Ureter (tissue), 1 donor: Measurements from ENCODE around the gene ITGB7. TPM values are rescaled to one million over a fixed set of nuclear protein-coding genes. Genes with fewer than 3 reads are reported as not detected.
"Not testable (repeated sequence)": the region's sequence is repeated elsewhere in the genome, so short reads cannot be mapped to it uniquely, and the experiment has no call there.

Experiments
- DNase-seq: peaks from one replicate; pipeline ENCODE4 v3.0.0-alpha.2; 2020; ENCODE audit warnings: low spot score
- total RNA-seq: library from RNA; stranded (reverse); gene quantifications from one replicate; pipeline ENCODE4 v1.2.4, GENCODE V29; 2023
- donor health status: DM: yes; HTN: yes; CAD: no.

The ITGB7 gene
- total RNA-seq, 1 donor from 2014 or later, result 15.8 TPM

DNA sequence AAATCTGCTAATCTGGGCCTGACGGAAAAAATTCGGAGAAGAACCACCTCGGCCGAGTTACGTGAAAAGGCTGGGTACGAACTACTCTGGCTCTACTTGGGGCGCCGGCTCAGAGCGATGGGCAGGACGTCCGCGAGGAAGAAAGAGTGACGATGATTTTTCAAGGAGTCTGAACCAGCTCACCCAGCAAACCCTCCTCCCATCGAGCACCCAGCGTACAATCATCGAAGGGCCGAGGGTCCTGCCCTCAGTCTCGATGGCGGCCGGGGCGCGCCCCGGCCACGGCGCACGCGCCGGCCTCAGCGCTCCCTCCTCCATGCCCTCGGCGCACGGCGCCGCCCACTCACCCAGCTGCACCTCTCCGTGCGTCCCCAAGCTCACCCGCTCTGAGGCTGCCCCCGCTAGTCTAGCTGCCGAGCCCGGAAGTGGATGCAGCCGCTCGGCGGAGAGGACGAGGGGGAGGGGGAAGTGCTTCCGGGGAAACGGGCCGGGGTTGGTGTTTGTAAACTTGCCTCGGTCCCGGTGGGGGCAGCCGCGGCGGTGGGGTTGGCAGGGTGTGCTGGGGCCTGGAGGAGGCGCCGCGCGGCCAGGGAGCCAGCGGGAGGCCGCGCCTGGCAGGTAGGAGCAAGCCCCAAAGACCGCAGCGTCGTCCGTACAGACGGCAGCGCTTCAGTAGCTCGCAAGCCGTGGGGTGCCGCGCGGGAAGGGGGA, 26.7 kb downstream of the ITGB7 start, which contains the start of the genes CSAD and ZNF740:
TSS of gene CSAD (minus strand) at position 706 of the 711 bp plus-strand sequence. CDS start 7,455 bp downstream, outside the sequence.
TSS of gene ZNF740 (plus strand) at position 503 of the 711 bp plus-strand sequence. CDS start 1,262 bp downstream, outside the sequence.
- DNase-seq, result peak; percentile 98

DNA sequence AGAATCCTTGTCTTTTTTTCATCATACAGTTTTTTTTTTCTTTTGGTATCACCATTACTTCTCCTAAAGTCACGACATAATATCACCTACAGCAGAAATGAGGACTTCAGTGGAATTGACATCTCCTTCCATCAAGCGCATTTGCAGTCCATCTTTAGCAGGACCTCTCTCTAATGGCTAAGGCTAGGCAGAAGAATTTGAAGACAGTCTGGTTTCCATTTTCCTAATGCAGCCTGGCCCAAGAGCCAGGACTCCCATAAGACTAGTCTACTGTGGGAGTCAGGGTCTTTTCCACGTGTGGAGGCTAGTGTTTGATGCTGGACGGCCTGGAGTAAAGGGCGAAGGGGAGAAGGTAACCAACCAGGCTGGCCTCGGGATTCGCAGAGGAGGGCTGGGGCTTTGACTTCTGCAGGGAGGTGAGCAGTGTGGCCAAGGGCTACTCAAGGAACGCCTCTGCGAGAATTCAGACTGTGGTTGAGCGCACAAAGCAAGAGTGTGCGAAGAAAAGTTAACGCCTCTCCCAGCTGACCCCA, 27.3 kb downstream of the ITGB7 start:
- DNase-seq, result no peak

DNA sequence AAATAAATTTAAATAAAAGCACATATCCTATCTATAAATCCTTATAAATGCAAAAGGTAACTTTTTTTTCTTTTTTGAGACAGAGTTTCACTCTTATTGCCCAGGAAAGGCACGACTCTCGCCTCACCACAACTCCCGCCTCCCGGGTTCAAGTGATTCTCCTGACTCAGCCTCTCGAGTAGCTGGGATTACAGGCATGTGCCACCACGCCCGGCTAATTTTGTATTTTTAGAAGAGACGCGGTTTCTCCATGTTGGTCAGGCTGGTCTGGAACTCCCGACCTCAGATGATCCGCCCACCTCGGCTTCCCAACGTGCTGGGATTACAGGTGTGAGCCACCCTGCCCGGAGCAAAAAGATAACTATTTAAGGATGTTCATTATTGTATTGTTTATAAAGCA, 28.2 kb downstream of the ITGB7 start:
- DNase-seq, result not testable (repeated sequence)

DNA sequence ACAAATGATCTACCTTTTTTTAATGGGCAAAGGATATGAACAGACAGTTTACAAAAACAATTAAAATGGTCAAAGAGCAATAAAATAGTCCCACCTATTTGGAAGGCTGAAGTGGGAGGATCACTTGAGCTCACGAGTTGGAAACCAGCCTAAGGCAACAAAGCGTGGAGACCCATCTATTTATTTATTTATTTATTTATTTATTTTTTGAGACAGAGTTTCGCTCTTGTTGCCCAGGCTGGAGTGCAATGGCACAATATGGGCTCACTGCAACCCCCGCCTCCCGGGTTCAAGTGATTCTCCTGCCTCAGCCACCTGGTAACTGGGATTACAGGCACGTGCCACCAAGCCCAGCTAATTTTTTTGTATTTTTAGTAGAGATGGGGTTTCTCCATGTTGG, 29.6 kb downstream of the ITGB7 start:
- not testable (repeated sequence) for DNase-seq

DNA sequence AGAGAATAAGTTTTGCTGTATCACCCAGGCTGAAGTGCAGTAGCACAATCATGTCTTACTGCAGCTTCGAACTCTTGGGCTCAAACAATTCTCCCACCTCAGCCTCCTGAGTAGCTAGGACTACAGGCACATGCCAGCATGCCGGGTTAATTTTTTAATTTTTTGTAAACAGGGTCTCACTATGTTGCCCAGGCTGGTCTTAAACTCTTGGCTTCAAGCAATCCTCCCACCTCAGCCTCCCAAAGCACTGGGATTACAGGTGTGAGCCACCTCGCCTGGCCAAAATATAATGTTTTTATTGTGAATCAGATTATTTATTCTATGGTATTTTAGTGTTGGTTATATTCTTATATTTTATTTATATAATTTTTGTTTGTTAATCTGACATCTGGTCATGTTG, 30.3 kb downstream of the ITGB7 start:
- no peak for DNase-seq

DNA sequence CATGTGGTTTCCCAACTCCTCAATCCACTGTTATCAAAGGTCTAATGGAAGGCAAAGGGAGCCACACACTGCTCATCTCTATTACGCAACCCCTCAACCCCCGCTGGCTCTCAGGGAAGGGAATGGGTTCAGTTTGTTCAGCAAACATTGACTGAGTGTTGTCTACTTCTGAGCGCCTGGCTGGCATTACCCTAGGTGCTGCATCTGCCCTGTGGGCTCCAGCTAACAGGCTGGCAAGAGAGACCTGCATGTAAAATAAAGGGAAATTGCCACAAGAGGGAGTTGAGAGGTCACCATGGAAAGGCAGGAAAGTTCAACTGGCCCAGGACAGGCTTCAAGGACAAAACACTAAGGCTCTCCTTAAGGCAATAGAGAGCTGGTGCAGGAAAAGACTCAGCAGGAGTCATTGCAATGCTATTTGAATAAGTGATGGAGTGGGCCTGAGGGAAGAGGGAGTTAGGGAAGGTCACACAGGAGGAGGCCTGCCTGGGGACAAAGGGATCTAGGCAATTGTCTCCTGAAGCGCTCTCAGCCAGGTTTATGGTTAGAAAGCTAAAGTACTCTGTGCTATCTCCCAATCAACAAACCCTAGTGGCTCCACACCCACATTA, 32.1 kb downstream of the ITGB7 start:
- no peak for DNase-seq

DNA sequence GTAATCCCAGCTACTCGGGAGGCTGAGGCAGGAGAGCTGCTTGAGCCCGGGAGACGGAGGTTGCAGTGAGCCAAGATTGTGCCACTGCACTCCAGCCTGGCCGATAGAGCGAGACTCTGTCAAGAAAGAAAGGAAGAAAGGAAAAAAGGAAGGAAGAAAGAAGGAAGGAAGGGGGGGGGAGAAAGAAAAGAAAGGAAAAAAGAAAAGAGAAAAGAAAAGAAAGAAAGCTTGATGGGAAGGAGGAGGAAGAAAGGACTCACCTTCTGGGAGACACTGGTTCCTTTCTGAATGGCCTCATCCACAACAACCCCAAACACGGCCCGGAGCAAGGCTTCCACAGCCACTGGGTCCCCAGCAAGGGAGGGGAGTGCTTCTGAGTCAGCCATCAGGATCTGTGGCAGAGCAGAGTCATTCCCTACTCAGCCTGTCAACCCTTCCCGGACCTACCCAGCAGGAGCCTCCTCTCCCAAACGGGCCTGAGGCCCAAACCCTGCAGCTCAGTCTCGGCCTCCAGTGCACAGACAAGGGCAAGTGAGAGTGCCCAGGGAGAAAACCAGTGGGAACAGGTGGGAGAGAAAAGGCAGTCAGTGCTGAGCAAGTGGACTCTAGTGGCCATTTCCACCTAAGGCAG, 33.9 kb downstream of the ITGB7 start:
- no peak for DNase-seq

DNA sequence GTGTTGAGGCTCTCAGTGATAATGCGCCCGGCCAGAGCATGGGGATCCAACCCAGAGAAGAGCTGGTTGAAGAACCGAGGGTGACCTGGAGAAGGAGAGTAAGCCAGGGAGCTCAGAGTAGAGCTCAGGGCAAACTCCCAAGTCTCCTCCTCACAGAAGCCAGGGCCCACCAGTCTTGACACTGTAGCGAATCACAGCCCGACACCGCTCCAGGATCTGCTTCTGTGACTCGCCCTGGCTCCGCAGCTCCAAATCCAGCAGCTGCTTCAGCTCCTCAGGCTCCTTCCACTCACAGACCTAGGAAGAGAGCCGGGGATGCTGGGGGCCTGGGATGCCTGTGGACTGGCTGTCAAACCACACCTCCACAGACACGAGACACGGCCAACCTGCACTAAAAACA, 34.7 kb downstream of the ITGB7 start:
- no peak for DNase-seq

DNA sequence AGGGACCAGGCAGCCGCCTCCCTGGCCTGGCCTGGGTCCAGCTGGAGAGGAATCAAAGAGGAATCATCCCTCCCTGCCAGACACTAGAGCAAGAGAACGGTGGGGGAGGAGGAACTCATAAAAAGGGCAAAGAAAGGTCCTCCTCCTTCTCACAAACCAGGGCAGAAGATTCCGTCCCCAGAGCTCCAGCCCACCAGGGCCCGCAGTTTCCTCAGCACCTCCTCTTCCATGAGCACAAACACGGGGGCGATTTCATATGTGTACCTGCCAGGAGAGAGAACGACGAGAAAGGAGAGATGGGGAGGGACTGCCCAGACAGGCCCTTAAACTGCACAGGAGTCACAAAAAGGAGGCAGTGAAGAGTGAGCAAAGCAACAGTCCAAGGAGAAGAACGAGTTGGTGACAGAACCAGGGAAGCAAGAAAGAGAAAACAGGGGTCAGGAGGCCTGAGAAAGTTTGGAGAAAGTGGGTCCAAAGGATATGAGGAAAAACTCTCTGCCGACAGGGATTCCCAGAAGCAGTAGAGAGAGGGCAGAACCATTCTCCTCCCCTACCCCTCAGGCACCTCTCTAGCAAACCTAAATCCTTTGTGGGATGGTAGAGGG, 35.2 kb downstream of the ITGB7 start:
- peak; percentile 69 for DNase-seq

DNA sequence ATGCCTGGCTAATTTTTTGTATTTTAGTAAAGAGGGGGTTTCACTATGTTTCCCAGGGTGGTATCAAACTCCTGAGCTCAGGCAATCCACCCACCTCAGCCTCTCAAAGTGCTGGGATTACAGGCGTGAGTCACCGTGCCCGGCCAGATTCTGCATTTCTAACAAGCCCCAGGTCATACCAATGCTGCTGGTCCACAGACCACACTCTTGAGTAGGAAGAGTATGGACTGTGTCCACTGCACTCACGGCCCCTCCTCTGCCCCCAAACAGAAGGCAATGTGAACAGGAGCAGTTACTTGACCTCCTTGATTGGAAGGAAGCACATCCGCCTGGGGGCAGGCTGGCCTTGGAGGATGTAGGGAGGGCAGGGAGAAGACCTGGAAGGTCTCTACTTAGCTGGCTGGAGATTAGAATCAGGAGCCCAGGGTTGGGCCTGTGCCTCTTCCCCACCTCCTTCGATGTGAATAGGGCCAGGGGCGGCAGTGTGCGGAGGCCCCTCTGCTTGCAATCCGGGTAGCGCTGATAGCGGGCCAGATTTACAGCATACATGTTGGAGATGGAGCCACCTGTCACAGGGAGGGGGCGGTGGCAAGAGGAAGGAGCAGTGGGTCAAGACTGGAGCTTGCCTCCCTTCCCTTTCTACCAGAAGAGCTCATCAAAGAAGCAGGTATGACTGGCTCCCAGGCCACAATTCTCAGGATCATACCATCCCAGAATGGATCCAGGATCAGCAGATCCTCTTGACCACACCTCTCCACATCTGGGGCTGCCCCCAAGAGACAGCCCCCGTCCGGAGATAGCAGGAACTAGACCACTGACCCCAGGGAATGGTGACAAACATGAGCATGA, 36.0 kb downstream of the ITGB7 start:
- DNase-seq, result peak; percentile 42

DNA sequence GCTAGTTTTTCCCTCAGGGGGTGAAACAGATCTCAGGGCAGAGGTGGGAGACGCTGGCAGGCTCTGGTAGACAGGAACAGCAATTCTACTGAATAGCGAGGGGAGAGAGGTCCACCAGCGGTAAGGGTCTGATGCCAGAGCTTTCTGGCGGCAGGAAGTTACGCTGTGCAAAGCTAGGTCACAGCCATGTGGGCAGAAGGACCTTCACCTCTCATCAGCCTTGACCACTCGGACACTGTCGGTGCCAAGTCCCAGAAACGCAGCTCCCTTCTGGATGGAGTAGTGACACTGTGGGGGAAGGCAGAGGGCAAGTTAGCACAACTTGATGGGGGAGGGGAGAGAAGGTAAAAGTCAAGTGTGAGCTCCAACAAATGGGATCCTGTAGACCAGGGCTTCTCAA, 36.8 kb downstream of the ITGB7 start:
- DNase-seq, result peak; percentile 30

DNA sequence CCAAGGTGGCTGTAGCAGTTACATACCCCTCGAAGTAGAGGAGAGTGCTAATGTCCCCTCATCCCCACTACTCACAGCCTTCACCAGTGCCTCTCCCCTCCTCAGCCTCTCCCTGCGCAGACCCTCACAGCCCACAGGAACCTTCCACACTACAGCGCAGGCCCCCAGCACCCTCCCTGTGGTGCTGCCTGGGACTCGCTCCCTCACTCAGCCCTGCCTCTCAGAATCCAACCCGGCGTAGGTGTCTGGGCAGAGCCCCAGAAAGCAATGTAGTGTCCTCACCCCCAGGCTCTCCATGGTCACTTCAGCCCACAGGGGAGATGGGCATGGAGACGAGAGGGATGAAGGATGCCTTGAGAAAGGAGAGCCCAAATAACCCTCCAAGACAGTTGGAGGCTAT, 37.4 kb downstream of the ITGB7 start:
- peak; percentile 26 for DNase-seq

DNA sequence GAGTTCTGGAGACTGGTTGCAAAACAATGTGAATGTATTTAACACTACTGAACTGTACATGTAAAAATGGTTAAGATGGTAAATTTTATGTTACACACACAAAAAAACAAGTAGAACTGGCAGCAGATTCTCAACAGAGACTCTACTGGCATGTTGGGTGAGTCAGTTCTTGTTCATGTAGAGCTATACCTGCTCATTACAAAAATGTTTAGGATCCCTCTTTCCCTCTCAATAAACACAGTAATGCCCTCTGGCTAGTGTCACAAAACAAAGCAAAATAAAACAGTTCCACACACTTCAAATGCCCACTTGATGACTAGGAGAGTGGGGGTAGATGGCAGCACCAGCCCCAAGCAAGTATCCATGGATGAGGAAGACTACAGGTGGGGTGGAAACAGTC, 40.2 kb downstream of the ITGB7 start:
- no peak for DNase-seq

DNA sequence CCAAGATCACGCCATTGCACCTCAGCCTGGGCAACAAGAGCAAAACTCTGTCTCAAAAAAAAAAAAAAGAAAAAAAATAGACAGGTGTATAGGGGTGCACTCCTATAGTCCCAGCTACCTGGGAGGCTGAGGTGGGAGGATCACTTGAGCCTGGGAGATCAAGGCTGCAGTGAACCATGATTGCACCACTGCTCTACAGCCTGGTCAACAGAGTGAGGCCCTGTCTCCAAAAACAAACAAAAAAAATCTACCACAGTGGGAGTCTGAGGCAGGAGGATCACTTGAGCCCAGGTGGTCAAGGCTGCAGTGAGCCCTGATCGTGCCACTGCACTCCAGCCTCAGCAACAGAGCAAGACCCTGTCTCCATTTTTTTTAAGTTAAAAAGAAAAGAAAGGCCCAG, 44.0 kb downstream of the ITGB7 start:
- not testable (repeated sequence) for DNase-seq

DNA sequence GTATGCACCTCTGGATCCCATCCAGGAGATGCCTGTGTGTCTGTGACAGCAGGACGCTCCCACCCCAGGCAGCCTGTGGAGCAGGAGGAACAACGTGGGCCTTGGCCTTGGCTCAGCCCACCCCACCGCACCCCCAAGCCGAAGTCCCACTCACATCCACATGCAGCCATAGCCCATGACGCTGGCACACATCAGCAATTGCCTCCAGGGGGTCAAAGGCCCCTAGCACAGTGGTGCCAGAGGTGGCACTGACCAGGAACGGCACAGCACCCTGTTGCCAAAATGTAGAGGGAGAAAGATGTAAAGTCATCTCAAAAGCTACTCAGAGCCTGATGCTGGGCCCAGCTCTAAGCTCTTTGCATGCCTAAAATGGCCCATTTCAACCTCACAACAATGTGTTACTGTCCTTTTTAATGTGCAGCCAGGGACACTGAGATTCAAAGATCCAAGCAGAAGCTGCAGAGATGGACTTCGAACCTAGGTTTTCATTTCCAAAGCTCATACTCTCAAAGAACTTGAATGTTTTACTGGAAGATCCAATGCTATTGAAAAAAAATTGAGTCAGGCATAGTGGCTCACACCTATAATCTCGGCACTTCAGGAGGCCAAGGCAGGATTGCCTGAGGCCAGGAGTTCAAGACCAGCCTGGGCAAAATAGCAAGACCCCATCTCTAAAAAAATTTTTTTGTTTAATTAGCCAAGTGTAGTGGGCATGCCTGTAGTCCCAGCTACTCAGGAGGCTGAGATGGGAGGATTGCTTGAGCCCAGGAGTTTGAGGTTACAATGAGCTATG, 45.7 kb downstream of the ITGB7 start:
- DNase-seq, result no peak

DNA sequence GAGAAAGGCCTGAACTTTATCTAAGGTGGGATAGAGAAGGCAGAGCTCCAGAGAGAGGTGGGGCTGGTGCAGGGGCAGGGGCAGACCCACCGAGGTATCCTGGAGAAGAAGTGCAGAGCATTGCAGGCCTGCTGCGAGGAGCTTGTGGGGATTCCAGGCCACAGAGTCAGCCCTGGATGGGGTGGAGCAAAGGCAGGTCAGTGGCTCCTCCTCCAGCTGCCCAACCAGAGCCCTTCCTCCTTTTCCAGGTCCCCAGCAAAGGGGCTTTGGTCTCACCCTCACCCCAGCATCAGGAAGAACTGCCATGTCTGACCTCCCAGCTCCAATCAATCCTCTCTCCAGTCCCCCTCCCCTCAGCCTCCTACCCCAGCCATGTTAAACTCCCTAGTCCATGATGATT, 46.4 kb downstream of the ITGB7 start:
- no peak for DNase-seq

DNA sequence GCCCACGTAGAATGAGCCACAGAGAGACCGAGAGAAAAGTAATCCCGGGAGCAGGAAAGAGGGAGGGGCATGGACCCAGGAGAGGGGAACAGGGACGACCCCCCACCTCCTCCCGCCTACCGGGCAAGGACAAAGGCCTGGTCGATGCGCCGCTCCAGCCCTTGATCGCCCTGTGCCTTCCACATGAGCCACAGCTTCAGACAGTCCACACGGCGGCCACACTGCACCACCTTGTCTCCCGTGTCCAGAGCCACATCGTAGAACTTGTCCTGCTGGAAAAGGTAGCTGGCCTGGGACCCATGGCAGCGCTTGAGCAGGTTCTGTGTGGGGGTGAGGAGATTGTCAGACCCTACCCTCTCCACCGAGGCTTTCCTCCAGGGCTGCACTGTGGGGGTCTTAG, 47.1 kb downstream of the ITGB7 start:
- DNase-seq, result no peak

DNA sequence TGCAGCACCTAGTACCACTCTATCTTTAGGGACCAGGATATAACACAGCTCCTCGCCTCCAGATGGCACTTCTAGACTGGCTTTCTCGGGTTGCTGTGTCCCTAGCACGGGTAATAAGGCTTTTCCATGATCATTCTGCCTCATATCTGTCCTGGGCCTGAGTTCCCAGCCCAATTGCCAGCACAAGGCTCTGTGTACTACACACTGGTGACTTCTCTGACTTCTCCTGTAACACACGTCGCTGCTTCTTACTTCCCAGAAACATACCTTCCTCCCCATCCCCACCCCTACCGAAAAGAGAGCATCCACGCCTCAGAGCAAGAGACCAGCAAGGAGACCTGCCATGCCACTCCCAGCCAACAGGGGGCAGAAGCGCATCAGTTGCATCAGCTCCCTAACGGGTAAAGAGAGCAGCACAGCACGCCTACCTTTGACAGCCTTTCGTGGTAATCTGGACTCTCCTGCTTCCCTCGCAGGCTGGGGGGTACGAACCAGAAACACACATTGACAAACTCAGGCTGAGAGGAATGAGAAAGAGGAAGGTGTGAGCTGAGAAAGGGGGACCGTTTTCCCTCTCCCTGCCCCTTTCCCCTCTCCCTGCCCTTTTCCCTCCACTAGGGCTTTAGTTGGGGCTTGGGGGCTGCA, 47.7 kb downstream of the ITGB7 start:
- DNase-seq, result peak; percentile 91

DNA sequence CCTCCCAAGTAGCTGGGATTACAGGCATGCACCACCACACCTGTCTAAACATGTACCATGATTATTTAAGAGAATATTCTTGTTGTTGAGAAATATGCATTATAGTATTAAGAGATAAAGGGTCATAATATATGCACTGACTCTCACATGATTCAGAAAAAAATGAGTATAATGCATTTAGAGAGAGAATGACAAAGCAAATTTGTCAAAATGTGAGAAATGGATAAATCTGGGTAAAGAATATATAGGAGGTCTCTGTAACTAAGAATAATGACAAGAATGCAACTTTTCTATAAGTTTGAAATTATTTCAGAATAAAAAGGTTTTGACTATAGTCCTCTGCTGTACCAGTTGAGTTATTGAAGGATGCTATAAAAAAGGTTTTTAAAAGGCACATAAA, 54.7 kb downstream of the ITGB7 start:
- no peak for DNase-seq

DNA sequence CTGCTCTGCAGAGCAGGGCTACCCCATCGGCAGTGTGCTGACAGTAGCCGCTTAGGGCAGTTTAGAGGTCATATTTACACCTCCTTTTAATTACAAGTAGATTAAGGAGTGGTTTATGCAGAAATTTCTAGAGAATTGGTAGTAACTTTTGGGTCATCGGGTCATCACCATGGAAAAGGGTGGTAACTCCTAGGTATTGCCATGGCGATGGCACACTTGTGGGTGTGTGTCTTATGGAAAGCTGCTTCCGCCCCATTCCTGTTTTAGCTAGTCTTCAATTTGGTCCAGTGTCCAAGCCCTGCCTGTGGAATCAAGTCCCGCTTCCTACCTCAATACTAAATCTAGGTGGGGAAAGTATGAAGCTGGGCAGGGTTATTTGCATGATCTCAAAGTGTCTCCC, 56.0 kb downstream of the ITGB7 start:
- no peak for DNase-seq
